DLD1 (cell line): Measurements from ENCODE around the gene P2RY4.
"Not testable (repeated sequence)": the region's sequence is repeated elsewhere in the genome, so short reads cannot be mapped to it uniquely, and the experiment has no call there.

Experiments used
- in situ Hi-C: cut with HindIII; loops from 2 replicates; pipeline ENCODE4 v1.10.0; 2017; ENCODE audit warnings: low sequenced_read_pairs

The P2RY4 gene

DNA sequence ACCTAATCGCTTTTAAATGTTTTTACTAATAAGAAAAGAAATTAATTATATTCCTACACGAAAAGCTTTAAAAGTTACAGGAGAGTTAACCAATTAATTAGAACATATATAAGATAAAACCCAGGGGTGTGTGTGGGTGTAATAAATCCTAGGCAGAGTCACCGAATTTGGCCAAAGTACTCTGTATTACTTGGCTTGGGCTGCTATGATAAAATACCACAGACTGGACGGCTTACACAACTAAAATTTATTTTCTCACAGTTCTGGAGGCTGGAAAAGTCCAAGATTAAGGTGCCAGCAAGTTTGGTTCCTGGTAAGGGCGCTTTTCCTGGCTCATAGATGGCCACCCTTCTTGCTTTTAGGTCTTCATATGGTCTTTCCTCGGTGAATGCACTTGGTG, 15.1 kb downstream of the P2RY4 start:
- in situ Hi-C loops: no loop called here

DNA sequence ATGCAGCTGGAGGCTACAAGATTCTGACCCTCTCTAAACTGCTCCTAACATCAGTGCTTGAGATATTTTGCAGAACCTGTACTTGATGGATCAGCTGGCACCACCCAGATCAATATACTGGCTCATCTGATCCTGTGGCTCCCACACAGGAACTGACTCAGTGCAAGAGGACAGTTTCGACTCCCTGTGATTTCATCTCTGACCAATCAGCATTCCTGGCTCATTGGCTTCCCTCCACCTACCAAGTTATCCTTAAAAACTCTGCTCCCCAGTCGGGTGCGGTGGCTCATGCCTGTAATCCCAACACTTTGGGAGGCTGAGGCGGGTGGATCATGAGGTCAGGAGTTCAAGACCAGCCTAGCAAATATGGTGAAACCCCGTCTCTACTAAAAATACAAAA, 16.4 kb downstream of the P2RY4 start:
- in situ Hi-C loops: not testable (repeated sequence)

DNA sequence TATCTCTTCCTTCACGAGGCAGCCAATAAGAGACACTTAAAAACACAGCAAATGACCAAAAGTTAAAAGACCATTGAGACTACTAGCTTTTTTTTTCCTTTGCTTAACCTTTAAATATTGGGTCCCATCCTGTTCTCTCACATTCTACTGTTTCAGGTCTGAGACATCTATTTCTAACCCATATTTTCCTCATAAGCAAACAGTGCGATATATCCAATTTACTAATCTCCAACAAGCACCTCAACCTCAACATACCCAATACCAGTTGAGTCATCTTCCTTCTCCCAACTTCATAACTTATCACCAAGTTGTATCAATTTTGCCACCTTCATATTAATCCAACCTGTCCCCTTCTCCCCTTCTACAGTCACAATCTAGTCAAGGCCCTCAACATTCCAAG, 18.5 kb downstream of the P2RY4 start:
- in situ Hi-C loops: no loop called here

DNA sequence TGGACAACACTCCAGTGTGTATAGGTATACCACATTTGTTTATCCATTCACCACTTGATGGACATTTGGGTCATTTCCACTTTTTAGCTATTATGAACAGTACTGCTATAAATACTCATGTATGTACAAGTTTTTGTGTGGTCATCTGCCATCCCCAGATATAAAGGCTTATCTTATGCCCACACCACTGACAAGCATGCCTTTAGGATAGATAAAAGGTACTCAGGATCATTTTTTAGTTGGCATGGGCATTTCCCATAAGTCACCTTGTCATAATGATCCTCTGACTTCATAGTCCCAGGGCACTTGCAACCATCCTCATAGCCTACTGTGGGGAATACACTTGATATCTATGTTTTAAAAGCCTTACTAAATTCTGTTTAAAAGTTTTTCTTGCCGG, 19.3 kb downstream of the P2RY4 start:
- in situ Hi-C loops: no loop called here

DNA sequence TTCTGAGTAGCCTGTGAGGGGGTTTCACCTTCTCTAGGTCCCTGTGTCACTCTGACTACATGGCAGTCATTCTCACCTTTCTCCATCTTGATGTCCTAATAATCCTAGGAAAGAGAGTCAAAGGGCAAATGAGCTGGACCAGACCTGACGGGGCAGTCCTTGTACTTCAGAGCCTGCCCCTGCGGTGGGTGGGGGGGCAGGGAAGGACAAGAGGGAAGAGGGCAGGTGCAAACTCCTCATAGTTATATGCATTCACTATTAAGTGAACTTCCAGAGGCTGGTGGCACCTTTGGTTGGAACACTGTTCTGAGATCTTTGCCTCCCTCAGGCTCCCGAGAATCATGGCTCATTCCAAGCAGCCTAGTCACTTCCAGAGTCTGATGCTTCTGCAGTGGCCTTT, 25.6 kb downstream of the P2RY4 start, which contains the start of gene AWAT1:
Gene AWAT1 (plus strand): TSS at position 301 of the 400 bp plus-strand sequence. CDS start 41 bp downstream, at position 342.
- in situ Hi-C loops: no loop called here

DNA sequence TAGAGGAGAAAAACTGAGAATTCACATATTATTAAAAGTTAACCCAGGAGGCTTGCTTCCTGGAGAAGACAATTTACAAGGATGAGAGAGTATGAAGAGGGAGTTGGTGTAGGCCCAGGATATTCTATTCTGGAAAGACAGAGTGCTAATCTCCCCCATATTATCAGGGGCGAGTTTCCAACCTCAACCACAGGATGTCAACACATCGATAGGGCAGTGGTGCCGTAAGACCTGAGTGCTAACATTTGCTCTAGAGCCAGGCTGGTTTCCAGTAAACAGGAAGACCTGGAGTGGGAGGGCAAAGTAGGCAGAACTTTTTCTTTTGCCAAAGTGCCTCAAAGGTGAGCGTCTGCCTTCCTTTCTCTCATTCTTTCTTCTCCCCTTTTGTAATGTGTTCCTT, 28.3 kb downstream of the P2RY4 start:
- in situ Hi-C loops: no loop called here

DNA sequence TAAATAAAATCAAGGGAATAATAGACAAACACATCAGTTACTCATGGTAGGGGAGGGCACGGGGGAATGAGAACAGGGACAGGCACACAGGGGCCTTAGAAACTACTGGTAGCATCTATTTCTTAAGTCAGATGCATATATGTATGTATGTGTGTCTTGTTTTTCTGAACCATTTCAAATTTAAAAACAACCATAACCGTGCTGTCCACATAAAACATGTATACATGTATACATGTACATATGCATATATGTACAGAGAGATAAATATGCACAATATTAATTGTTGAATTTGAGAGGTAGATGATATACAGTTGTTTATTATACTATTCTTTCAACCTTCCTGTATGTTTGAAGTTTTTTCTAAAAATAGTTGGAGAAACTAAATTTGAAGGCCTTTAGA, 33.3 kb downstream of the P2RY4 start:
- in situ Hi-C loops: no loop called here

DNA sequence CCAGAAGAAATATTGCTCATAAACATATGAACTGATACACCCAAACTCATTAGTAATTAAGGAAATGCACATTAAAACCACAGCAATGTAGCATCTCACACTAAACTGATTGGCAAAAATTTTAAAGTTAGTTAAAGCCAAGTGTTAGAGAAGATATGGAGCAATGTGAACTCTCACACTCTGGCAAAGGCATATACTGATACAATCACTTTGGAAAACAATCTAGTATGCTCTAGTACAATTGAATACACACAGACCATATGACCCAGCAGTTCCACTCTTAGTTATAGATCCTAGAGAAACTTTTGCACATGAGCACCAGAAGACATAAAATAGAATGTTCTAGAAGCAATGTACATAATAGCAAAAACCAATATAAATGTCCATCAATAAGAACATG, 34.0 kb downstream of the P2RY4 start:
- in situ Hi-C loops: no loop called here

DNA sequence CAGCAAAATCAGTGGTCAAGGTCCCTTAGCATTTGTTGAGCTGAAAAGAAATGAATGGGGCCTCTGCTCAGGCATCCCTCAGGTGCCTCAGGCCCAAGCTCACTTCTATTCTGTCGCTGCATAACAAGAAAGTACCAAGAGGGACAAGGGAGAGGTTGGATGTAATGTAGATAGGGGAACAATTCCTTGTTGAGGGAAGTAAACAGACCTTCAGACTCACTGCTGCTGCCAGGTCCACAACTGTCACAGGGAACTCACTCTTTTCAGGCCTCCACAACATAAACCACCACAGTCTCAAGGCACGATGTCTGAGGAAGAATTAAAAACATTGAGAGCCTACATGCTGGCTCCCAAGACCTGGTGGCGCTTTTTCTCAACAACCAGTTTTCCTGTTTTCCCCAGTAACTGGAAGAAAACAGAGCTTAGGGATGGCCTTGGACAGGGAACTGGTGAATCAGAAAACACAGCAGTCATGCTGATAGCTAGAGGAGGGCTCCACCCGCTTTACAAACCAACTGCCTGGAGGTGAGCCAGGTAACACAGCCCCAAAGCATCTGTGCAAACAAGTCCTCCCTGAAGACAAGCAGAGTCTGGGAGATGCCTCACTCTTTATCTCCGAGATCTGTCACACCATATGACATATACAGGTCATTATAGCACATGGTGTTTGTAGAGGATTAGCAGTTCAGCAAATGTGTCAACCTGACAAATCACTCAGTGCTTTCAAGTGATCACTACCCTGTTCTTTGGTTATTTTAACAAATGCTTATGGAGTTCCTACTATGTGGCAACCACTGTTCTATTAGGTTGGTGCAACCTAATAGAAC, 39.9 kb downstream of the P2RY4 start:
- in situ Hi-C loops: no loop called here

DNA sequence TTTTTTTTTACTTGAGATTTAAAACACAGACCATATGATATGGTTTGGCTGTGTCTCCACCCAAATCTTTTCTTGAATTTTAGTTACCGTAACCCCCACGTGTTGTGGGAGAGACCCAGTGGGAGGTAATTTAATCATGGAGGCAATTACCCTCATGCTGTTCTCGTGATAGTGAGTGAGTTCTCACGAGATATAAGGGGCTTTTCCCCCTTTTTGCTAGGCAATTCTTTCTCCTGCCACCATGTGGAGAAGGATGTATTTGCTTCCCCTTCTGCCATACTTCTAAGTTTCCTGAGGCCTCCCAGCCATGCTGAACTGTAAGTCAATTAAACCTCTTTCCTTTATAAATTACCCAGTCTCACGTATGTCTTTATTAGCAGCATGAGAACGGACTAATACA, 50.4 kb downstream of the P2RY4 start:
- in situ Hi-C loops: not testable (repeated sequence)

DNA sequence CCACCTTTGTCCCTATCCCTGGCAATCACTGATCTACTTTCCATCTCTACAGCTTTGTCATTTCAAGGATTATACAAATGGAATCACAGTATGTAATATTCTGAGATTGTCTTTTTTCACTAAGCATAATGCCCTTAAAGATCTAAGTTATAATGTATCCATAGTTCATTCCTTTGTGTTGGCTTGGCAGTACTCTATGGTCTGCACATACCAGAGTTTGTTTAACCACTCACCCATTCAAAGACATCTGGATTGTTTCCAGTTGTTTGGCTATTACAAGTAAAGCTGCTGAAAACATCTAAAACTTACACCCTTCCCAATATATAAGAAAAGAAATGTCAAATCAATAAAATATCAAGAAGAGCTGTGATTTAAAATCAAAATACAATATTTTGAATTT, 51.5 kb downstream of the P2RY4 start:
- in situ Hi-C loops: no loop called here
